ENCODE data around the gene RAI2. TPM values are rescaled to one million over a fixed set of nuclear protein-coding genes. Genes with fewer than 3 reads are reported as not detected.

Gene RAI2
- total RNA-seq, 1 experiment from 2014 or later, result 0.18 TPM

DNA sequence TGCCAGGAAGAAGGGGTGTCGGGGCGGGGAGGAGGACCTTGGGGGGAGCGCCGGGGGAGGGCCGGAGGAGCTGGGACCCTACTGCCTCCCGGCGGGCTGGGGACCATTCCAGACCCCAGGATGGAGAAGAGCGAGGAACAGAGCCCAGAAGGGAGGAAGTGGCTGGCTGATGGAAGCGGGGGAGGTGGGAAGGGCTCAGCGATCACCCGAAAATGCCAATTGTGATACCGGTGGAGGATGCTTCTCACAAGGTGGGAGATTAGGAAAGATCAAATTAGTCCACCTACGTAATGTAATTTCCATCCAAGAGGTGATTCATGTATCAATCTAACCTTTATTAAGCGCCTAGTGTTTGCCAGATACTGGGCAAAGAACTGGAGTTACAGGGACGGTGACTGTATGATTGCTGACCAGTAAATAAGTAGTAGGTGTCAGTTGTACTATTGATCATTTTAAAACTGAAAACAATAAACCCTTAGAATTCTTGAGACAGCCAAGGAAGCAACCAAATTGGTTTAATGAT lies 452 bp upstream of the RAI2 start:
- intact Hi-C loops (cut with micrococcal nuclease; ENCODE audit: unreplicated experiment), result no loop called here
- no peaks in the 10 kb centered on the region for H3K9me3 Mint-ChIP-seq (ENCODE audit: unreplicated experiment)
- Histone ChIP-seq H3K9me3 (no peaks in the 10 kb centered on the region), H3K4me3 (ENCODE audit: low read depth, low read length) (peak overlapping the region; percentile 33), H3K27me3 (replicated peaks; ENCODE audit: control insufficient read depth, insufficient read depth, low read length) (no peaks in the 10 kb centered on the region), H3K4me1 (no peaks in the 10 kb centered on the region), H3K36me3 (ENCODE audit: control insufficient read depth, insufficient read depth, low read length) (no peaks in the 10 kb centered on the region)
- DNase-seq, result no peak
- H3K4me1 Mint-ChIP-seq (ENCODE audit: low read depth, unreplicated experiment), result no peaks in the 10 kb centered on the region
- BruUV-seq (replicated peaks), result no TSS peak
- no peak overlapping the region for H3K27ac Mint-ChIP-seq (ENCODE audit: unreplicated experiment)
- no peak for TF ChIP-seq CTCF (IDR thresholded peaks at IDR 0.05; ENCODE audit: insufficient read depth in 1 of 2, low read depth in 1 of 2, low read length in 1 of 2, severe bottlenecking in 1 of 2, unreplicated experiment in 1 of 2)
- H3K36me3 Mint-ChIP-seq (ENCODE audit: insufficient read depth, unreplicated experiment), result no peaks in the 10 kb centered on the region
- ChIA-PET CTCF (no interaction called here), POLR2A (no interaction called here)
- peaks cover 26% of the 10 kb centered on the region for H3K27me3 Mint-ChIP-seq (ENCODE audit: insufficient read depth, unreplicated experiment)
- peak overlapping the region; percentile 49 for H3K4me3 Mint-ChIP-seq (ENCODE audit: unreplicated experiment)

- peak overlapping the region; percentile 67 for H3K4me3 Mint-ChIP-seq (ENCODE audit: unreplicated experiment)
- H3K4me3 ChIP-seq (ENCODE audit: low read depth, low read length), result peak overlapping the region; percentile 29
- no peaks in the 10 kb centered on the region for H3K27me3 ChIP-seq (replicated peaks; ENCODE audit: control insufficient read depth, insufficient read depth, low read length)
- no peak for TF ChIP-seq CTCF (IDR thresholded peaks at IDR 0.05; ENCODE audit: insufficient read depth in 1 of 2, low read depth in 1 of 2, low read length in 1 of 2, severe bottlenecking in 1 of 2, unreplicated experiment in 1 of 2)
- no peak for DNase-seq
- H3K36me3 ChIP-seq (ENCODE audit: control insufficient read depth, insufficient read depth, low read length), result no peaks in the 10 kb centered on the region
- no peaks in the 10 kb centered on the region for H3K4me1 Mint-ChIP-seq (ENCODE audit: low read depth, unreplicated experiment)
- CTCF ChIA-PET, result no interaction called here
- no peaks in the 10 kb centered on the region for H3K9me3 Mint-ChIP-seq (ENCODE audit: unreplicated experiment)
- POLR2A ChIA-PET, result no interaction called here
- H3K27me3 Mint-ChIP-seq (ENCODE audit: insufficient read depth, unreplicated experiment), result peaks cover 32% of the 10 kb centered on the region
- intact Hi-C loops (cut with micrococcal nuclease; ENCODE audit: unreplicated experiment), result no loop called here
- BruUV-seq (replicated peaks), result no TSS peak
- no peak overlapping the region for H3K27ac Mint-ChIP-seq (ENCODE audit: unreplicated experiment)
- no peaks in the 10 kb centered on the region for H3K4me1 ChIP-seq
- H3K9me3 ChIP-seq, result no peaks in the 10 kb centered on the region
- H3K36me3 Mint-ChIP-seq (ENCODE audit: insufficient read depth, unreplicated experiment), result no peaks in the 10 kb centered on the region
Measured at GRCh38 chrX:17860179-17860780, 818 bp downstream of the RAI2 start.

DNA sequence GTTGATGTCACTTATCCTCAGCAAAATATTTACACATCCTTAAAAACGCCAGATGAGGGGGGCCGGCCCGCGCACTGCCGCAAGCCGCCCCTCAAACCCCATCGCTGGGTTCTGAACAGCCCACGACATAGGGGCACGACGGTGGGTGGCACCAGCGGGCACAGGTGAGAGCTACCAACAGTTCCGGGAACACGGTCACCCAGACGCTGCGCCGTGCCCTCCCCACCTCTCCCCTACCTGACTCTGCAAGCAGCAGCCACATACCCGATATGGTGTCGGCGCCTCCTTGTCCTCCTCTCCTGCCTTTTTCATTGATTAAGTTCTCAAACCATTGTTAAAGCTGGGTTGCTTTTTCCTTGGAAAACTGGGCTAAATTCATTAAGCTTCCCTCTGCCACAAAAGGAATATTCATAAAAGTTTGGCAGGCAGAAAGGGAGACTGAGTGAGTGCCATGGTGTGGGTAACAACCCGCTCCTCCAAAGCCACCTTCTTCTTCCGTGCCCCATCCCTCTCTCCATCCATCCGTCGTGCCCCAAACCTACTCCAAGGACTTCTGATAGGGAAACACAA lies 1.4 kb downstream of the RAI2 start:
- POLR2A ChIA-PET, result no interaction called here
- H3K4me3 Mint-ChIP-seq (ENCODE audit: unreplicated experiment), result peak overlapping the region; percentile 67
- H3K9me3 Mint-ChIP-seq (ENCODE audit: unreplicated experiment), result no peaks in the 10 kb centered on the region
- peaks cover 36% of the 10 kb centered on the region for H3K27me3 Mint-ChIP-seq (ENCODE audit: insufficient read depth, unreplicated experiment)
- Histone ChIP-seq H3K27me3 (replicated peaks; ENCODE audit: control insufficient read depth, insufficient read depth, low read length) (no peaks in the 10 kb centered on the region), H3K4me3 (ENCODE audit: low read depth, low read length) (no peak overlapping the region), H3K36me3 (ENCODE audit: control insufficient read depth, insufficient read depth, low read length) (no peaks in the 10 kb centered on the region), H3K9me3 (no peaks in the 10 kb centered on the region), H3K4me1 (no peaks in the 10 kb centered on the region)
- no peaks in the 10 kb centered on the region for H3K4me1 Mint-ChIP-seq (ENCODE audit: low read depth, unreplicated experiment)
- DNase-seq, result no peak
- CTCF ChIA-PET, result no interaction called here
- no peak for TF ChIP-seq CTCF (IDR thresholded peaks at IDR 0.05; ENCODE audit: insufficient read depth in 1 of 2, low read depth in 1 of 2, low read length in 1 of 2, severe bottlenecking in 1 of 2, unreplicated experiment in 1 of 2)
- intact Hi-C loops (cut with micrococcal nuclease; ENCODE audit: unreplicated experiment), result no loop called here
- no TSS peak for BruUV-seq (replicated peaks)
- H3K36me3 Mint-ChIP-seq (ENCODE audit: insufficient read depth, unreplicated experiment), result no peaks in the 10 kb centered on the region
- no peak overlapping the region for H3K27ac Mint-ChIP-seq (ENCODE audit: unreplicated experiment)
